Activated CD4-positive, alpha-beta memory T cell treated with anti-CD3 and anti-CD28 coated beads, Interleukin-2, amount 10 ng/mL, durations not matched to agents 7 days and 5 days (primary cell): ENCODE data around the gene DNAJA4. TPM values are rescaled to one million over a fixed set of nuclear protein-coding genes. Genes with fewer than 3 reads are reported as not detected.

Experiments
- CTCF ChIA-PET: fragments of 350-600 bp; sonication (Branson Sonifier 250); formaldehyde crosslinking; loops from one replicate; lab custom pipeline; 2021; ENCODE audit warnings: antibody characterized with exemption, inconsistent platforms; lab: Charles Lee
- POLR2A ChIA-PET: fragments of 350-600 bp; sonication (Branson Sonifier 250); formaldehyde crosslinking; loops from one replicate; lab custom pipeline; 2021; ENCODE audit warnings: antibody characterized with exemption; lab: Charles Lee
- DNase-seq: peaks from one replicate; pipeline ENCODE4 v3.0.0-alpha.2; 2020
- H3K27ac Mint-ChIP-seq: one replicate; pipeline ENCODE4 v1.8.0; 2021; ENCODE audit warnings: mild to moderate bottlenecking, mixed read lengths
- H3K27me3 Mint-ChIP-seq: one replicate; pipeline ENCODE4 v1.8.0; 2021; ENCODE audit warnings: mixed read lengths
- H3K36me3 Mint-ChIP-seq: one replicate; pipeline ENCODE4 v1.8.0; 2021; ENCODE audit warnings: low read depth, mixed read lengths
- H3K4me1 Mint-ChIP-seq: one replicate; pipeline ENCODE4 v1.8.0; 2021; ENCODE audit warnings: mixed read lengths
- H3K4me3 Mint-ChIP-seq: one replicate; pipeline ENCODE4 v1.8.0; 2021; ENCODE audit warnings: mild to moderate bottlenecking, mixed read lengths
- H3K9me3 Mint-ChIP-seq: one replicate; pipeline ENCODE4 v1.8.0; 2021; ENCODE audit warnings: mixed read lengths
- total RNA-seq, 2 experiments: library from RNA; stranded (reverse); gene quantifications; one replicate each; pipeline ENCODE4 v1.2.3, GENCODE V29; 2021

DNAJA4 gene
- total RNA-seq, 2 experiments from 2014 or later: 27.7 to 30.9 TPM

DNA sequence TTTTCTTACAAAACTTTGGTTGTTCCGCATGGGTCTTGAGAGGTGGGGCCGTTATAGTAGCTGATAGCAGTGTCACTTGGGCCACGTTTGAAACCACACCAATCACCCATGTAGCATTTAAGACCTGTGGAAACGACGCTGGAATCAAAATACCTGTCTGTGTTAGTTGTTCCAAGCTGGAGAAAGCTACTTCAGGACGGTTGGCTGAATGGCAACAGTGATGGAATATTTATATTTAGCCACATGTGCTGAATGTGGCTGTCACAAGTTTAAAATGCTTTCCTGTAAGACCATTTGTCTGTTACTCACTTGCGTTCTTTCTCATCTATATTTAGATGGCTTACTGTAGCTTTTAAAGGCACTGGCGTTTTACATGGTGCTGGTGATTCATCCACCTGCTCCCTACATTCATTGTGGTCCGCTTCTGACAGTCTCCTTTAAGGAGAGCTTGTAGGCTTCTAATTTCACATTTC, 1.4 kb downstream of the DNAJA4 start:
- H3K4me1 Mint-ChIP-seq: peaks cover 32% of the 10 kb centered on the region

DNA sequence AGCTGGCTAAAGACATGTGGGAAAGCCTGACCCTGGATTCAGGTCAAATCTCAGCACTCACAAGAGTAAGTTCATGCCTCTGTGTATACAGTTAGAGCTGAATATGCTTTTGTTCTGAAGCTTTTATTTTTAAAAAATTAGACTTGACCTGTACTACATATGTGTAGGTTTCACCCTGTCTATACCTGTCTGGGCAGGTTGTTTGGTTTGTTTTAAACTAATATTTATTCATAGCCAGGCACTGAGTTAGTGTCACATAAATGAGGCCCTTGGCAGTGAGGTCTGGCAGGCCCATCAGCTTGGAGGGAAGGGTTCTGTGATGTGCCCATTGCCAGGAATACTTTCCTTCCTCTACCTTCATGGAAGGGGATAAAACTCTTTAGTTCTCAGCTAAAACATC, 1.9 kb downstream of the DNAJA4 start:
- H3K27ac Mint-ChIP-seq: no peak overlapping the region
- H3K4me1 Mint-ChIP-seq: peaks cover 32% of the 10 kb centered on the region
- no peaks in the 10 kb centered on the region for H3K27me3 Mint-ChIP-seq
- DNase-seq: no peak
- H3K36me3 Mint-ChIP-seq: peaks cover 5% of the 10 kb centered on the region
- H3K9me3 Mint-ChIP-seq: no peaks in the 10 kb centered on the region
- POLR2A ChIA-PET: interaction anchor here (0.6 to 3.7 kb wide), 11 partner anchors 9 to 607 kb away, joined by 3 to 37 read pairs (median 7); partner anchors contain the start of genes IDH3A, IREB2, PSMA4 and SKIC8
- CTCF ChIA-PET: interaction anchor here (0.6 to 3.3 kb wide), 11 partner anchors 9 to 158 kb away, joined by 3 to 21 read pairs (median 6); partner anchors contain the start of gene SKIC8
- peak overlapping the region; percentile 83 for H3K4me3 Mint-ChIP-seq

More for the DNA sequence above, 1.4 kb downstream of the DNAJA4 start:
- CTCF ChIA-PET: interaction anchor here (0.6 to 3.3 kb wide), 13 partner anchors 8 to 159 kb away, joined by 3 to 21 read pairs (median 5); partner anchors contain the start of gene SKIC8
- Mint-ChIP-seq H3K27ac (peak overlapping the region; percentile 17), H3K4me3 (peak overlapping the region; percentile 83), H3K9me3 (no peaks in the 10 kb centered on the region), H3K36me3 (peaks cover under 1% of the 10 kb centered on the region), H3K27me3 (no peaks in the 10 kb centered on the region)
- POLR2A ChIA-PET: interaction anchor here (0.8 to 3.7 kb wide), 13 partner anchors 11 to 608 kb away, joined by 3 to 37 read pairs (median 7); partner anchors contain the start of genes IDH3A, IREB2, PSMA4 and SKIC8
- no peak for DNase-seq

DNA sequence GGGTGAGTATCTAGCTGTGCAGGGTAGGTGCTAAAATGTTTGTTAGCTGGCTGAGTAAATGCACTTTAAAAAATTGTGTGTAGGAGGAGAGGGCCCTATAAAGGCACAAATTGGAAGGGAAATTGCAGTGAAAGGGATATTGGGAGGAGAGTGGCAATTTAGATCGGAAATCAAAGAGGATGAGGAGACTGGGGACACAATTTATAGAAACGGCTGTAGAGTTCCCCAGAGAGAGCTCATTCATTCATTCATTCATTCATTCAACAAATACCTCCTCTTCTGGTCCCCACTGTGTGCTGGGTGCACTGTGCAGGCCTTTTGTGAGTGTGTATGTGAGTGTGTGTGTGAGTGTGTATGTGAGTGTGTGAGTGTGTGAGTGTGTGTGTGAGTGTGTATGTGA, 2.4 kb downstream of the DNAJA4 start:
- POLR2A ChIA-PET: interaction anchor here (0.6 to 3.7 kb wide), 4 partner anchors 9 to 171 kb away, joined by 3 to 37 read pairs (median 19); partner anchors contain the start of genes IREB2 and SKIC8
- CTCF ChIA-PET: interaction anchor here (1.8 to 3.3 kb wide), 4 partner anchors 15 to 154 kb away, joined by 6 to 21 read pairs (median 8); partner anchors contain the start of gene SKIC8
- no peaks in the 10 kb centered on the region for H3K27me3 Mint-ChIP-seq
- DNase-seq: no peak
- peaks cover 32% of the 10 kb centered on the region for H3K4me1 Mint-ChIP-seq
- H3K4me3 Mint-ChIP-seq: no peak overlapping the region
- H3K36me3 Mint-ChIP-seq: peaks cover 10% of the 10 kb centered on the region
- H3K9me3 Mint-ChIP-seq: no peaks in the 10 kb centered on the region
- no peak overlapping the region for H3K27ac Mint-ChIP-seq

DNA sequence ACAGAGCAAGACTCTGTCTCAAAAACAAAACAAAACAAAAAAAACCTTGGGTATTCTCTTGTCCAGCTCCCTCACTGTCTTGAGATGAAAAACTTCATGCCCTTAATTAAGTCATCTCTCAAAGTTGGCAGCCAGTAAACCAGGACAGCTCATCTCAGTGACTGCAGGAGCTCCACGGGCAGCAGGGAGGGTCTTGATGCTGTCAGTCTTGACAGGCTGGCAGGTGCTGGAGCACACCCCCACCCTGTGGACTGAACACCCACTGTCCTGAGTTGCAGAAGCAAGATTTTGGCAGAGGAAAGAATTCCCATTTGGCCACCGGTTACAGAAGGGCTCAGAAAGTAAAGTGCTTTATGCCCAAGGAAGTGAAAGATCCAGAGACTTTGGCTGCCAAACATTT, 8.0 kb downstream of the DNAJA4 start:
- no peaks in the 10 kb centered on the region for H3K27me3 Mint-ChIP-seq
- no peak for DNase-seq
- H3K36me3 Mint-ChIP-seq: peaks cover 29% of the 10 kb centered on the region
- ChIA-PET POLR2A (no interaction called here), CTCF (interaction anchor here (0.5 to 1.0 kb wide), 2 partner anchors 32 to 282 kb away, joined by 3 read pairs; no protein-coding TSS in a partner anchor)
- no peak overlapping the region for H3K4me3 Mint-ChIP-seq
- peaks cover 9% of the 10 kb centered on the region for H3K4me1 Mint-ChIP-seq
- no peak overlapping the region for H3K27ac Mint-ChIP-seq
- no peaks in the 10 kb centered on the region for H3K9me3 Mint-ChIP-seq

DNA sequence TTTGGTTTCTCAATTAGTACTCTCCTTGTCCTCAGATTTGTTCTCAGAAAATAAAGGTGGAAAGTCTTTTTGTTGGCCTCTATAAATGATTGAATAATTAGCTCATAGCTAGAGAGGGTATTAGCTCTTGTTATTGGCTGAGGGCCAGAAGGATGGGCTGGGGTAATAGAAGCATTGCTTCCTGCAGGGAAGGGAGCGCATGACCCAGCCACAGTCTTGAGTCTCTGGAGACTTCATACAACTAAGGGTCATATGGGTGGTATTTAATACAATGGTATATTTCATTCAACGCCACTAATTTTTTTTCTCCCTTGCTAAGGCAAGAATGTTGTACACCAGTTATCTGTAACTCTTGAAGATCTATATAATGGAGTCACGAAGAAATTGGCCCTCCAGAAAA, 8.4 kb downstream of the DNAJA4 start:
- ChIA-PET CTCF (interaction anchor here (1.0 kb wide), 1 partner anchor 32 kb away, joined by 3 read pairs; no protein-coding TSS in a partner anchor), POLR2A (no interaction called here)
- no peak for DNase-seq
- Mint-ChIP-seq H3K36me3 (peaks cover 29% of the 10 kb centered on the region), H3K27me3 (no peaks in the 10 kb centered on the region), H3K27ac (no peak overlapping the region), H3K4me1 (peaks cover 8% of the 10 kb centered on the region), H3K9me3 (no peaks in the 10 kb centered on the region), H3K4me3 (no peak overlapping the region)

DNA sequence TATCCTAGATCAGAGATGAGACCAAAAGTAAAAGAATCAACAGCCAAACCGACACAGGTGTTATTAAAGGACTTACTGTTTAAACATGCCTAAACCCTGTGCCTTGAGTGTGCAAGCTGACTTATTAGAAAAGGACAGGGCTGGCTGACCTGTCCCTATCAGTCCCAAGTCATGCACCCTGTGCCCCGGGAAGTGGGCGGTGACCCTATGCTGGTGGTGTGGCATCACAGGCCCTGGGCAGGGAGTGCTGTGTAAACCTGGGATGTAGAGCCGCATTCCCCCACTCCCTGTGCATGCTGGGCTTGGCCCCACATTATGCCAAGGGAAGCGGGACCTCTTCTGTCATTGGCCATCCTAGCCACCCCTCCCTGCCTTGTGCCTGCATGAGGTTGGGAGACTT, 10.6 kb downstream of the DNAJA4 start:
- peaks cover 35% of the 10 kb centered on the region for H3K36me3 Mint-ChIP-seq
- CTCF ChIA-PET: interaction anchor here (1.3 kb wide), 1 partner anchor 35 kb away, joined by 4 read pairs; no protein-coding TSS in a partner anchor
- H3K4me3 Mint-ChIP-seq: no peak overlapping the region
- POLR2A ChIA-PET: interaction anchor here (1.0 kb wide), 1 partner anchor 11 kb away, joined by 3 read pairs; the partner anchor contains the start of gene DNAJA4
- H3K9me3 Mint-ChIP-seq: no peaks in the 10 kb centered on the region
- H3K27ac Mint-ChIP-seq: no peak overlapping the region
- DNase-seq: no peak
- H3K27me3 Mint-ChIP-seq: no peaks in the 10 kb centered on the region
- peaks cover 2% of the 10 kb centered on the region for H3K4me1 Mint-ChIP-seq

DNA sequence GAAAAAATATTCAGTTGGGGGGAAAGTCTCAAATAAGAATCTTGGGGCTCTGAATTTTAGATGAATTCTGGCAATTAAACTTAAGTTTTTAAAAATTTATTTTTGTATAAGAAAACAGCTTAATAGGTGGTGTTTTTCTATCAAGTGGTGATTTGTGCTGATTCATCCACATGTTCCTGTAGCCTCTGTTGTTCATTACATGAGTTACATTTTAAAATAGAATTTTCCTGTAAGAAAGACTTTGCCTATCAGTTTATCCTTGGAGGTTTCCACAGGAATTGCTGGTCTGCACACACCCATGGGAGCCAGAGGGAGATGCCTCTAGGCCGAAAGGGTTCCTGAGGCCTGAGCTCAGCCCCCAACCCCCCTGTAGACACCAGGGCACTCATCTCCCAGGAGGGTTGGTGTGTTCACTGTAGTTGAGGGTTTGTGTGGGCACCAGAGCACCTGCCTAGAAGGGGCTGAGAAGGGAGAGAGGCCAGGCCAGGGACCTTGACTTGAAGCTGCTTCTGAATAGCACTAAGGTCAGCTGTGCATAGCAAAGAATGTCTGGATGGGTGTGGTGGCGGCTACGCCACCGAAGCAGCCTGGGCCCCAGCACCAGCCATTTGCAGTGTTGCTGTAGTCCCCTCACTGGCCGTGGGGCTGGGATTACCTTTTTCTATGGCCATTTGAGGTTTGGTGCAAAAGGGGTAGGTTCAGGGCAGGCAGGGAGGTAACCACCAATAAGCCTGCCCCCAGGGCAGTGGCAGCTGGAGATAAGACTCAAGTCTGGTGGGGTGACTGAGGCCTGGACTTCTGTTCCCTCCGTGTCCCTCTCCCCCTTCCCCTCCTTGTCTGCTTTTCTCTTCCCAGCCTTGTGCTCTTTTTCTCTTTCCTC, 11.9 kb downstream of the DNAJA4 start:
- POLR2A ChIA-PET: interaction anchor here (1.0 to 1.8 kb wide), 2 partner anchors 12 kb away, joined by 3 to 8 read pairs; partner anchors contain the start of gene DNAJA4
- no peak overlapping the region for H3K27ac Mint-ChIP-seq
- no peaks in the 10 kb centered on the region for H3K4me1 Mint-ChIP-seq

DNA sequence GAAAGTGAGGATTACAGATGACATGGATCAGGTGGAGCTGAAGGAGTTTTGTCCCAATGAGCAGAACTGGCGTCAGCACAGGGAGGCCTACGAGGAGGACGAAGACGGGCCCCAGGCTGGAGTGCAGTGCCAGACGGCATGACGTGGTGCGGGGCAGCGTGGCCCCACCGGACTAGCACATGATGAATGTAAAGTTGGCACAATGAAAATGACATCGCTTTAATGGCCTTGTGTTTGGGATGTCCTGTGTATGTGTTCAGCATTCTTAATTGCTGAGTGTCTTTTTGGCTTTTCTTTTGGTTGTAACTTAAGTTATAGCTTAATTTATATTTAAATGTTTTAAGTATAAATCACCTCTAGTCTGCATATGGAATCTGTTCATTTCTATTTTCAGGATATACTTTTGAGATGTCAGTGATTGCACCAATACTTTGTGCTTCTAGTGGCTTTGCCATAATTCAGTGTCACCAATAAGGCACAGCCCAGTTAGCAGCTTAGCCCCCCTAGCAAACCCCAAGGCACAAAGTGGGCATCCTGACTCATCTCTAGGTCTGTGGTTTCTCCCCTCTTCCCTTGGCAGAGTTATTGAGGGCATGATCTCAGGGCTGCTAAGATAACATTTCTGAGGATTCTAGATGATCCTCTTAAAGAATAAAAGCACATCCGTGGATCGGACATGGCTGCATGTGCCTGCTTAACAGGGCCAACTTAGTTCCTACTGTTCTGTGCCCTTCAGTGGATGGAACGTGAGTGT, 16.1 kb downstream of the DNAJA4 start:
- ChIA-PET CTCF (interaction anchor here (1.5 to 2.4 kb wide), 3 partner anchors 10 to 168 kb away, joined by 3 to 8 read pairs (median 4); partner anchors contain the start of gene DNAJA4), POLR2A (interaction anchor here (1.9 to 2.0 kb wide), 4 partner anchors 14 to 19 kb away, joined by 4 to 7 read pairs (median 7); partner anchors contain the start of gene SKIC8)
- Mint-ChIP-seq H3K4me1 (no peaks in the 10 kb centered on the region), H3K27me3 (no peaks in the 10 kb centered on the region), H3K36me3 (peaks cover 27% of the 10 kb centered on the region), H3K9me3 (no peaks in the 10 kb centered on the region), H3K4me3 (no peak overlapping the region), H3K27ac (no peak overlapping the region)
- no peak for DNase-seq

More for the DNA sequence above, 11.9 kb downstream of the DNAJA4 start:
- H3K27me3 Mint-ChIP-seq: no peaks in the 10 kb centered on the region
- CTCF ChIA-PET: interaction anchor here (1.3 to 1.5 kb wide), 2 partner anchors 11 to 36 kb away, joined by 4 read pairs; no protein-coding TSS in a partner anchor
- peaks cover 33% of the 10 kb centered on the region for H3K36me3 Mint-ChIP-seq
- H3K9me3 Mint-ChIP-seq: no peaks in the 10 kb centered on the region
- DNase-seq: no peak
- no peak overlapping the region for H3K4me3 Mint-ChIP-seq

DNA sequence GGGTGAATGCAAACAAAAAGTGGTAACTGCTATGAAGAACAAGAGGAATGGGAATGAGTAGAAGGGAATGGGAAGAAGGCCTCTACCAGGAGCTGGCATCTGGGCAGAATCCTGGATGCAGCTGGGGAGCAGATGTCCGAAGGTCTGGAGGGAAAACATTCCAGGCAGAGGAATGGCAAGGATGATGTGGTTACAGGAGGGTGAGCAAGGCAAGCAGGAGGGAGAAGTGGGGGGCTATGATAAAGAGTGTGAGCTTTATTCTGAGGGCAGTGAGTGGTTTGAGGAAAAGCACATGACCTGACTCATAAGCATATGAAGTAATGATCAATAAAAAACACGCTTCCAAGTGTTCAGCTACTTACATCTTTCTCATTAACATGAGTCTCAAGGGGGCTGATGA, 18.0 kb downstream of the DNAJA4 start:
- CTCF ChIA-PET: interaction anchor here (1.0 to 2.4 kb wide), 4 partner anchors 16 to 170 kb away, joined by 3 to 8 read pairs (median 4); partner anchors contain the start of gene DNAJA4
- H3K4me1 Mint-ChIP-seq: no peaks in the 10 kb centered on the region
- H3K27me3 Mint-ChIP-seq: no peaks in the 10 kb centered on the region
- POLR2A ChIA-PET: interaction anchor here (0.6 to 2.0 kb wide), 8 partner anchors 10 to 169 kb away, joined by 3 to 7 read pairs (median 4); partner anchors contain the start of genes CIB2 and DNAJA4
- no peak for DNase-seq
- H3K27ac Mint-ChIP-seq: no peak overlapping the region
- H3K9me3 Mint-ChIP-seq: no peaks in the 10 kb centered on the region
- H3K36me3 Mint-ChIP-seq: peaks cover 34% of the 10 kb centered on the region
- no peak overlapping the region for H3K4me3 Mint-ChIP-seq

DNA sequence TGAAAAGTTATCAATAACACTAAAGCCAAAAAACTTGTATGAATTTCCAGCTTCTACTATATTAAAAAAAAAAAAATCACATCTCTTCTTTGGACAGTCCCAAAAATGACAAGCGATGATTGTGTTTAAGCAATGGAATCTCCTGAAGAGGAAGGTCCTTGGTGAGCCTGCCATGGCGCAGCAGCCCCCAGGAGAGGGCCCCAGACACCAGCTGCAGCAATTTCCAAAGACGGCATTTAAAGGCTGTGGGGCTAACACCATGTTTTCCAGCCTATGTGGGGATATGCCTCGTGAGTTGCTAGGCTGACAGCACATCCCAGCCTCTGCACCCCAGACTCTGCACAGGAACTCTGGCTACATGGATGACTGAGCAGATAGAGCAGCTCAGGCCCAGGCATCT, 20.4 kb downstream of the DNAJA4 start:
- Mint-ChIP-seq H3K27ac (no peak overlapping the region), H3K9me3 (no peaks in the 10 kb centered on the region), H3K27me3 (no peaks in the 10 kb centered on the region), H3K4me1 (no peaks in the 10 kb centered on the region), H3K36me3 (peaks cover 27% of the 10 kb centered on the region), H3K4me3 (no peak overlapping the region)
- POLR2A ChIA-PET: no interaction called here
- no peak for DNase-seq
- CTCF ChIA-PET: interaction anchor here (0.8 to 1.3 kb wide), 2 partner anchors 10 to 15 kb away, joined by 3 read pairs; partner anchors contain the start of gene SKIC8

DNA sequence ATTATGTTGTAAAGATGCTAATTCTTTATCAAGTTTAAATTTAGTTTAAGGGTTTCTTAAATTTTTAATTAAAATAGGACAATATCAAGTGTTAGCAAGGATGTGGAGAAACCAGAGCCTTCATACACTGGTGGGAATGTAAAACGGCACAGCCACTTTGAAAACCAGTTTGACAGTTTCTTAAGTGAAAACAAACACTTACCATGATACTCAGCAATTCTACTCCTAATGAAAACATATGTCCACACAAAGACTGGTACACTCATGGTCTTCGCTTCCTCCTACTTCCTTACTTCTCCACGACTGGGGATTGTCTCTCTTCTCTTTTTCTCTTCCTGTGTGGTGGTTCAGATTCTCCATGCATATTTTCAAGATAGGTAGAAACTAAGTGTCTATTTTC, 25.9 kb downstream of the DNAJA4 start:
- POLR2A ChIA-PET: no interaction called here

More for the DNA sequence above, 25.9 kb downstream of the DNAJA4 start:
- H3K9me3 Mint-ChIP-seq: no peaks in the 10 kb centered on the region
- no peak overlapping the region for H3K27ac Mint-ChIP-seq
- H3K4me3 Mint-ChIP-seq: no peak overlapping the region
- peaks cover 24% of the 10 kb centered on the region for H3K36me3 Mint-ChIP-seq
- H3K27me3 Mint-ChIP-seq: no peaks in the 10 kb centered on the region
- CTCF ChIA-PET: interaction anchor here (1.2 kb wide), 1 partner anchor 9 kb away, joined by 3 read pairs; no protein-coding TSS in a partner anchor
- DNase-seq: no peak
- no peaks in the 10 kb centered on the region for H3K4me1 Mint-ChIP-seq
